B cell (primary cell): ENCODE data around the gene LGI1.

Experiments used
- CTCF ChIP-seq: fragments of 200-600 bp; IDR thresholded peaks from one replicate; pipeline ENCODE4 v1.8.0; 2022; ENCODE audit warnings: antibody characterized with exemption, mild to moderate bottlenecking
- EZH2 ChIP-seq: IDR thresholded peaks from 2 replicates; pipeline ENCODE4 v1.6.1; 2012; ENCODE audit warnings: borderline replicate concordance, low read depth, mild to moderate bottlenecking, moderate library complexity, low read length; ENCODE audit not compliant: insufficient read depth, poor library complexity, severe bottlenecking

GRCh38 chr10:93755443-93756116 is 2.2 kb upstream of the LGI1 start:
- no peak for TF ChIP-seq CTCF
- TF ChIP-seq EZH2, result no peak
